Fibroblast of skin of back (primary cell): ENCODE results near the gene GPX8. TPM values are rescaled to one million over a fixed set of nuclear protein-coding genes. Genes with fewer than 3 reads are reported as not detected.

Experiments
- DNase-seq: peaks from one replicate; pipeline ENCODE4 v3.0.0-alpha.2; 2013
- polyA plus RNA-seq, 2 experiments: library from polyadenylated mRNA; unstranded; fragments of 120-200 nt; gene quantifications; one replicate each; pipeline ENCODE4 v1.2.1, GENCODE V29; 2013; ENCODE audit not compliant: insufficient read length in 2 of 2

Gene GPX8, protein sequence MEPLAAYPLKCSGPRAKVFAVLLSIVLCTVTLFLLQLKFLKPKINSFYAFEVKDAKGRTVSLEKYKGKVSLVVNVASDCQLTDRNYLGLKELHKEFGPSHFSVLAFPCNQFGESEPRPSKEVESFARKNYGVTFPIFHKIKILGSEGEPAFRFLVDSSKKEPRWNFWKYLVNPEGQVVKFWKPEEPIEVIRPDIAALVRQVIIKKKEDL
- polyA plus RNA-seq (2013, experiment 1 of 2; ENCODE audit: insufficient read length) = 167 TPM
- polyA plus RNA-seq (2013, experiment 2 of 2; ENCODE audit: insufficient read length) = 171 TPM

DNA sequence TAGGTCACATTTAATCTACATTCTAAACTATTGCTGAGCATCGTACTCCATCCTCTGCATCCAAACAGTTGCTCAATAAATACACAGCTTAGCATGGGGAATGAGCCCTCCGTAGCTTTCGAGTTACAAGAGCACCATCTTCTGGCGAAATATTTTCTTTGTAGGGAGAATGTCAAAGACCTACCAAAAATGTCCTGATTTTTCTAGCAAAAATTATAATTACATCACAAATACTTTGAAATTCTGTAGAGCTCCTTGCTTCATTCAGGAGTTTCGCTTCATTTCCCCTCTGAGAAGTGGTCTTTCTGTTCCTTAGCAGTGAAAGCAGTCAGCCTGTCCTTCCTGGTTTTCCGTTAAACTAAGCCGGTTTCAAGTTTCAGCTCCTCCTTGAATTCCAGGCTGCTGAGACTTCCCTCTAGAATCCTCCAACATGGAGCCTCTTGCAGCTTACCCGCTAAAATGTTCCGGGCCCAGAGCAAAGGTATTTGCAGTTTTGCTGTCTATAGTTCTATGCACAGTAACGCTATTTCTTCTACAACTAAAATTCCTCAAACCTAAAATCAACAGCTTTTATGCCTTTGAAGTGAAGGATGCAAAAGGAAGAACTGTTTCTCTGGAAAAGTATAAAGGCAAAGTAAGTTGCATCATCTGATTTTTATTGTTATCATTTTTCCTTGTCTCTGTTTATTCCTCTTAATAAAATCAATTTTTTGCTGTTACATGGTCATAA lies at the start of gene GPX8:
GPX8 (plus strand) TSS at position 409 of the 730 bp plus-strand sequence; CDS start at position 431, 22 bp downstream.
- peak; percentile 92 for DNase-seq

- no peak for DNase-seq
These were observed 49.8 kb upstream of the GPX8 start for GRCh38 chr5:55110217-55110616.

DNA sequence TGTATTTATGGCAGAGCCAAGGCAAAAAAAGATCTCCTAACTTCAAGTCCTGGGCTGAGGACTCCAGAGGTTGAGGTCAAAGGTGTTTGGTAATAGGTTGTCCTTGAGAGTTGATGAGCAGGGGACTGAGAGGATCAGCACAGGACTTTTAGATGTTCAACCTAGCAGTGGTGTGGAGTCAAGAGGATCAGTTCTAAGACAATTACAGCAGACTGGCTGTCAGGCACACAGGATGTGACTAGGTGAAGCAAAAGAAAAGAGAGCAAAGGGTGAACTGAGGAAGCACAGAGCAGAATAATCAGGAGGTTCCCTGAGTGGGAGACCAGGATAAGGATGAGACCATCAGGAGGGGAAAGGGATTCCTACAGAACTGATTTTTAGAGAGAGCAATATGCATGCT lies 46.6 kb upstream of the GPX8 start:
- DNase-seq = no peak

DNA sequence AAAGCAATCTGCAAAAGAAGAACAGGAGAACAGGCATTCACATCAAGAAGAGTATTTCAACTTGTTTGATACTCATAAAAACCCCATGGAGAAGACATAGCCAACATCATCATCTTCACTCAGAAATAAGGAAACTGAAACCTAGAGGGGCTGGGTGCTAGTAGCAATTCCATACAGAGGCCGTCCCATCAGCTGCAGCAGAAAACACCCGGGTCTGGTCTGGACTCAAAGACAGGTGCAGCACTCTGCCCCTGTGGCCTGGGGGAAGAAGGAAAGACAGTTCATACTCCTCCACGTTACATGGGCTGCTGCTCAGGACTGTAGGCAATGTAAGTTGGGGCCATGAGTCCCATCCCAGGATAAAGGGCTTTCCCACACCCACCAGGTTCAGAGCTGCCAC lies 45.9 kb upstream of the GPX8 start:
- DNase-seq = no peak

DNA sequence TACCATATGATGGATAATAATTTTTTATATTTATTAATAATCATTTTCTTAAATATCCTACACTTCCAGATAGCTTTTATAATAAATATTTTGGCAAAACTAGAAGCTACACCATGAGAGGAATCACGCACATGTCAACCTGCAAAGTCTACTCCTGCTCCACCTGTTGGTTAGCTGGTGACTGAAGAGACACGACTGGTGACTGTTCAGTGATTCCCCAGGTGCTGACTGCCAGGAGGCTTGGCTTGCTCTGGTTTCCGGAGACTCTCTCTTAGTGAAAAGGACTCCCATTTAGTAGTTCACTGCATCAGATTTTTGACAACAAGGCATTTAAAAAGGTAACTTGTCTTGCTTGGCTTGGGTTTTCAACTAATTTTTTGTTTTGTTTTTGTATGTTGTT lies 36.6 kb upstream of the GPX8 start:
- DNase-seq = no peak

DNA sequence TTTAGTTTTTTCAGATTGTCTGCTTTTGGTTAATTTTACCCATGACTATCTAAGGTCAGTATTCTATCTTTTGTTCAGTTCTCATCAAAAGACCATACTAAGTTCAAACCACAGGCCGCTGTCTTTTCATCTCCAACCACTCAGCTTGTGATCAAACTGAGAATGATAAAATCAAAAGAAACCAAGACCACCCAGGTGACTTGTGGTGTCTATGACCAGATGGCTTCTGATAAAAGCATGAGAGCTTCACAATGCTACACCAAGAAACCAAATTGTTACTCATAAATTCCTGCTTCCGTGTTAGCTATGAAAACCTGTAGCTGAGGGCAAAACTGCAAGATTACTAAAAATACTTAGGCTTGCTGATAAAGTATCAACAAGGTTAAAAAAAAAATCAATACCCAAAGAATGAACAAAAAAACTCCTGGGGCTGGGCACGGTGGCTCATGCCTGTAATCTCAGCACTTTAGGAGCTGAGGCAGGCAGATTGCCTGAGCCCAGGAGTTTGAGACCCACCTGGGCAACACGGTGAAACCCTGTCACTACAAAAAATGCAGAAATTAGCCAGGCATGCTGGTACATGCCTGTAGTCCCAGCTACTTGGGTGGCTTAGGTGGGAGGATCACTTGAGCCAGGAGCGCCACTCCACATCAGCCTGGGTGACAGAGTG lies 25.8 kb upstream of the GPX8 start:
- no peak for DNase-seq

- peak; percentile 29 for DNase-seq
These were observed 23.4 kb upstream of the GPX8 start for GRCh38 chr5:55136521-55136920.

DNA sequence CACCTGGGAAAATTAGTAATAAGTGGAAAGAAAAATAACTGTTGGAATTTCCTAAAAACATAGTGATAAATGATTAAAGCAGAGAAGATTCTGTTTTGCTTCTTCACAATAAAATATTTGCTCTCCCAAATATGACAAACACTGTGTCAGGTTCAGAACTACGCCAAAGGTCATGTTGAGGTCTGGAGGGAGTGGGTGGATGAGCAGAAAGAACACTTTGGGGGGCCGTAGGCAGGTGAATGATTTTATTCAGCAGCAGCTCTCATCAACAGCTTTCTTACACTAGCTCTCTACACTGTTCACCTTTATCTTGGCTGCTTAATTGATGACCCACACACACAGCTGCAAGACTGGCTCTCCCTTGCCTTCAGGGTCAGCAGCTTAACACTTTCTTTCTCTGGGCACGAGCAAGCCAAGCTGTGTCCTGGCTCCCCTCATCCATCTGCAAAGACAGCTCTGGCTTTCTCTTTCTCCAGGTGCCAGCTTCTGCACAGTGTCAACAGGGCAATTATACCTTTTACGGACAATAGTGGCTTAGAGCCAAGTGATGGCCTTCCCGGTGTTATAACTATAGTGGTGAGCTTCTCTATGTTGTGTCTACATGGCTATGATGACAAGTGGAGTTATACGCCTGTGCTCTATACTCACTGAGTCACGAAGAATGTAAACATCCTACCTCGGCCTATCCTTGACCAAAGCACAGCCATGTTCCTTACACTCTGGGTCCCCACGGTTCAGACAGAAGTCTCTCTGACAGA lies 18.9 kb upstream of the GPX8 start:
- DNase-seq = no peak

- no peak for DNase-seq
These were observed 17.9 kb upstream of the GPX8 start for GRCh38 chr5:55141945-55142690.

DNA sequence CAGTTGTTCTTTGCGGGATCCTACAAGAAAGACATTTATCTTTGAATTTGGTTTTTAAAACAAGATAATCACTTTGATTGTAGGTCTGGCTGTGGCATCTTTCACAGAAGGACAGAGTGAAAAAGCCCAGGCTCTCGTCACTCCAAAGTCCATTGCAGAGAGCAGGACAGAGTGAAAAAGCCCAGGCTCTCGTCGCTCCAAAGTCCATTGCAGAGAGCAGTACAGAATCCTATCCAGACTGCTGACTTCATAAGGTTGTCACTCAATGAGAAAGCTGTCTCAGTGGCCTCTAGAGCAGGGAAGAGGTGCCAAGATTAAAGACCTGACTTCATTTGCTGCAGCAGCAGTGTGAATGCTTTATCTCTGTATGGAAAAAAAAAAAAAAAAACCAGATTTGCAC lies 16.3 kb upstream of the GPX8 start:
- no peak for DNase-seq

DNA sequence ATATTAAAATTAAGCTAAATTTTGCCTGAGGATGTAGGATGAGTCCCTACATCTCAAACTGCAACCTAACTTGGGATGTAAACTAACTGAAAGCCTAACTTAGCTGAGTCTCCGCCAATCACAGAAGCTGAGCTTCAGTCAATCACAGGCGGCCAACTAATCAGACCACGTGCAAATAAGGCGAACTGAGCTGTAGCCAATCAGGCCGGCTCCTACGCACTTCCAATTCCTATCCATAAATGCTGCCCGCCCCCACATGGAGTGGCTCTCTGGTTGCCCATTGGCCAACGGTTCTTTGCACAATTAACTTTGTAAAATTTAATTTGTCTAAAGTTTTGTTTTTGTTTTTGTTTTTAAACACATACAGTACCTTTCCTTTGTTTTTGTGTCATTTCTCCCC lies 13.9 kb upstream of the GPX8 start:
- no peak for DNase-seq

DNA sequence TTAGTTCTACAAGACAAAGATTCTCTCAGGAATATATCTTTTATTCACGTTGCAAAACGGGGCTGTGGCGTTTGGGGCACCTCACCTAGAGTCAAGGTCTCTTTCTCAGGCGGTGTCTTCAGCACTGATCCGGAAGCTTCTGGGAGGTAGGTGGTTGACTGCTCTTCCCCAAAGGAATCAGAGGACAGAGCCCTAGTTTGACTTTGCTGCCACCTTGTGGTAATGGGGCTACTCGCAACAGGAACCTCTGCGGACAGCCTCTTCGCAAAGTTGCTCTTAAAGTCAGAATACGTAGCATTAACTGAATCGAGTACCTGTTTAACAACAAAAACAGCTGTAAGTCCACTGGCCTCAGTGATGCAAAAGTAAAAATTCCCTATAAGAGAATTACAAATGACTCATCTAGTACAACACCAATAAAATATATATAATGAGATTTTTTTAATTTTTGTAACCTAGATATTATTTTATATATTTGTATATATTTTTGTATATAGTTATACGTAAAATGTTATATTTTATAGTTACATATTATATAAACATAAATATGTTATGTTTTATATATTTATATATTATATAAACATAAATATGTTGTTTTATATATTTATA lies 13.3 kb upstream of the GPX8 start:
- peak; percentile 83 for DNase-seq

GRCh38 chr5:55149308-55149795 lies 10.6 kb upstream of the GPX8 start:
- DNase-seq = no peak

DNA sequence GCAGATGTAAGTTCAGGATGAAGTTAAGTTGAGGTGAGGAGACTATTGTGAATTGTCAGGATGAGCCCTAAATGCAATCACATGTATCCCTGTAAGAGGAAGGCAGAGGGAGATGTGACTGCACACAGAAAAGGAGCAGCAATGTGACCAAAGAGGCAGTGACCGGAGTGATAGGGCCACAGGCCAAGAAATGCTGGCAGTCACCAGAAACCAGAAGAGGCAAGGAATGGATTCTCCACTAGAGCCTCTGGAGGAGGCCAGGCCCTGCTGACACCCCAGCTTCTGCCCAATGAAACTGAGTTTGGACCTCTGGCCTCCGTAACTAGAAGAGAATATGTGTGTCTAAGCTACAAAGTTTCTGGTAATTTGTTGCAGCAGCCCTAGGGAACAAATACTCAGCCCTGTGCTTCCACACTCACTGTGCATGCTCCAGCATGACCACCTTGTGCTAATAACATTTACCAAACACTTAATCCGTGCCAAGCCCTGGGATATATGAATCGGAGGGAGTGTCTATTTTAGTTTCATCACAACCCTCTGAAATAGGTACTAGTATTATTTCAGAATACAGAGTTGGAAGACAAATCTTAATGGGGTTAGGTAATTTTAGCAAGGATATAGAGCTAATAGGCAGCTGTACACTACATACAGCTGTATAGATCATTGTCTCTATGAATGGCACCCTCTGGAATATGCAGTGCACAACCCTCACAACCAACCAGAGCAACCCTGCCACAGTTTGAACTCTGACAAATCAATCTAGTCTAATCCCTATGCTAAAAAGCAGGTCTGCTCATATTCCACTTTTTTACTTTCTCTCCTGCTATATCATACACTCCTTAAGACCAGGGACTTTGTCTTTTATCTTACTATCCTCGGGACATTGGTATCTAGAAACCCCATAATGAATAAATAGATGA lies 7.8 kb upstream of the GPX8 start:
- peak; percentile 27 for DNase-seq

- DNase-seq = peak; percentile 84
These were observed 5.1 kb upstream of the GPX8 start for GRCh38 chr5:55154873-55155272.

- peak; percentile 98 for DNase-seq
These were observed 680 bp downstream of the GPX8 start for GRCh38 chr5:55160493-55161209.

GRCh38 chr5:55162666-55163065 lies 2.7 kb downstream of the GPX8 start:
- DNase-seq = no peak

- DNase-seq = no peak
These were observed 11.5 kb downstream of the GPX8 start for GRCh38 chr5:55171471-55171870.

DNA sequence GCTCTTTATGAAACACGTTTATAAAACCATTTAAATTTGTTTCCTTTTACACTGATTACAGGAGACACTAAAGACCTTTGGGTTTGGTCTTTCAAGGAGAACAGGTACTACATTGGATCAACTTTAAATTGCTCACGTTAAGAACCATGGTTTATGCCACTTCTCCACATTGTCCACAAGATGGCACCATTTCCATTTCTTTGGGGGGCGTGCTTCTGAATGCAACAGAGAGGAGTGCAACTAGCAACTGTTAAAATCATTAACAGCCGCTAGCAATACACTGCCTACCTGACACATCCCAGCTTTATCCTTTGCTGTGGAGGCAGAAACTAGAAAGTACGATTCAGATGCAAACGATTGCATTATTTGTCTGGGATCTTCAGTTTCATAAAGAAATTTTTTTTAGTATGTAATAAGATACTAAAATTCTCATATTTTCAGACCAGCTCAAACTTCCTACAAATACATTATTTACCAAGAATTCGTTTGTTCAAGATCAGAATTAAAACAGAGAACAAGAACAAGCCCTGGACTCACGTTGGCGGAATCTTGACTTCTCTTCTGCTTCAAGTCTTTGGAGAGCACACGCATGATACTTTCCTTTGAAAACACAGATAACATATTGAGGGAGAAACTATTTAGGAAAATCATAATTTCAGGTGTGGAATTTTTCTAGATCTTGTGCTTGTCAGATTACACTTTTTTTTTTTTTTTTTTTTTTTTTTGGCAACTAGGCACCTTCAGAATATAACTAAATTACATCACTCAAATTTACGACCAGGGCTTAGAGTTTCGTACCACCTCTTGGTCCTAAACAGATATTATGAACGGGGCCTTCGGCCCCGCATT lies 12.3 kb downstream of the GPX8 start:
- DNase-seq = peak; percentile 79
